Osteocyte (in vitro differentiated cells): Measurements from ENCODE around the gene CCDC73. TPM values are rescaled to one million over a fixed set of nuclear protein-coding genes. Genes with fewer than 3 reads are reported as not detected.

Source experiments
- DNase-seq: peaks from one replicate; pipeline ENCODE4 v3.0.0; 2021; ENCODE audit warnings: mixed read lengths; ENCODE audit not compliant: unreplicated experiment; ENCODE audit errors: extremely low spot score
- H3K27ac Mint-ChIP-seq: one replicate; pipeline ENCODE4 v1.8.0; 2021; ENCODE audit warnings: mild to moderate bottlenecking, mixed read lengths; ENCODE audit not compliant: unreplicated experiment
- H3K27me3 Mint-ChIP-seq: one replicate; pipeline ENCODE4 v1.8.0; 2021; ENCODE audit warnings: mixed read lengths; ENCODE audit not compliant: unreplicated experiment
- H3K36me3 Mint-ChIP-seq: one replicate; pipeline ENCODE4 v1.8.0; 2021; ENCODE audit warnings: mixed read lengths; ENCODE audit not compliant: unreplicated experiment
- H3K4me1 Mint-ChIP-seq: one replicate; pipeline ENCODE4 v1.8.0; 2021; ENCODE audit warnings: mixed read lengths; ENCODE audit not compliant: unreplicated experiment
- H3K4me3 Mint-ChIP-seq: one replicate; pipeline ENCODE4 v1.8.0; 2021; ENCODE audit warnings: mild to moderate bottlenecking, moderate library complexity, mixed read lengths; ENCODE audit not compliant: unreplicated experiment
- H3K9me3 Mint-ChIP-seq: one replicate; pipeline ENCODE4 v1.8.0; 2021; ENCODE audit warnings: mixed read lengths; ENCODE audit not compliant: unreplicated experiment
- CTCF ChIP-seq: fragments of 200-600 bp; sonication (generic); IDR thresholded peaks from 2 replicates; pipeline ENCODE4 v1.5.0; 2021; ENCODE audit warnings: antibody characterized with exemption, mild to moderate bottlenecking, moderate library complexity
- total RNA-seq: library from RNA; stranded (reverse); gene quantifications from 2 replicates; pipeline ENCODE4 v1.2.1, GENCODE V29; 2021

CCDC73 gene
- total RNA-seq, 1 donor from 2014 or later = not detected

DNA sequence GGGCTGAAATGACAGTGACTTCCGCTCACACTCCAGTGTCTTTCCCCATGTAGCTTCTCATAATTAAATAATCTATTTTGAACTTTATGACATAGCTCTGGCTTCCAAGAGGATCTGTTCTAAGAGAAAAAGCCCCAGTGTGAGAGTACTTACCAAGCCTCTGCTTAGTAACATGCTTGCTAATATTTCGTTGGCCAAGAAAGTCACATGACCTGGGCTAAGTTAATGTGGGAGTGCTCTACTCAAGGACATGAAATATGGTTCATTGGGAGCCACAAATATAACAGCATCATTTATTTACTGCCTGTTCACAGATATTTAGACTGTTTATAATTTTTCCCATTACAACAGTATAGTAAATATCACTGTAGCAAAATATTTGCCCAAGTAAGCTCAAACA, 42.5 kb downstream of the CCDC73 start:
- Mint-ChIP-seq H3K27me3 (peaks cover 14% of the 10 kb centered on the region), H3K36me3 (no peaks in the 10 kb centered on the region), H3K4me3 (no peak overlapping the region), H3K27ac (no peak overlapping the region), H3K9me3 (peaks cover 4% of the 10 kb centered on the region), H3K4me1 (no peaks in the 10 kb centered on the region)
- no peak for DNase-seq
- TF ChIP-seq CTCF = no peak

DNA sequence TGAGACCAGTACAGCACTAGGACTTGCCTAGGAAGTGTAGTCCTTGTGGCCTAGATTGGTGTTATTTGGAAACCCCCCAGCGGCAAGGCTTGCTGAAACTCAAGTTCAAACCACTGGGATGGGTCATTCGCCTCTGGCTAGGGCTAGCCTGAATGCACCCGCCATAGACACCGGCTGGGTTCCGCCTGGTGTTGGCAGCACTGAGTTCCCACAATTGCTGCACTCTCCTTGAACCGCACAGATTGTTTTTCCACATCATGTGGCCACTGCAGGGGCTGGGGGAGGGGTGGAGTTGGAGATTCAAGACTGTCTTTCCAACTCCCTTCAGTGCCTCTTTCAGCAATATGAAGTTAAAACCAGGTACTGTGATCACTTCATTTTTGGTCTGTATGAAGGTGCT, 43.1 kb downstream of the CCDC73 start:
- TF ChIP-seq CTCF = no peak
- no peak for DNase-seq
- Mint-ChIP-seq H3K4me3 (no peak overlapping the region), H3K27me3 (peaks cover 14% of the 10 kb centered on the region), H3K9me3 (peaks cover 4% of the 10 kb centered on the region), H3K27ac (no peak overlapping the region), H3K4me1 (no peaks in the 10 kb centered on the region), H3K36me3 (no peaks in the 10 kb centered on the region)

DNA sequence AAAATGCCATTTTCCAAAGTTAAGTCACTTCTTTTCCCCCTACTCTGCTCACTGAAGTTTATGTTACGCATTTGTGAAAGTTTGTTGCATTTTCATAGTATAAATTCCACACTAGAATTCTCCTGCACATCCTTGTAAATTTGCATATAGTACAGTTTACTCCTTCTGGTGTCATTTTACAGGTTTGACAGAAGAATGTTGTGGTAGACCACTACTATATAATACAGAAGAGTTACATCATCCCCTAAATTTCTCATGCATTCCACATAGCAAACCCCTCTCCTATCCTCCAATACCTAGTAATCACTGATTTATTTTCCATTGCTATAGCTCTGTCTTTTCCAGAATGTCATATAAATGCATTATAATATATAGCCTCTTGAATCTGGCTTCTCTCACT, 64.5 kb downstream of the CCDC73 start:
- Mint-ChIP-seq H3K9me3 (peaks cover 5% of the 10 kb centered on the region), H3K4me1 (no peaks in the 10 kb centered on the region), H3K27ac (no peak overlapping the region), H3K36me3 (no peaks in the 10 kb centered on the region), H3K27me3 (no peaks in the 10 kb centered on the region), H3K4me3 (no peak overlapping the region)
- DNase-seq = no peak
- TF ChIP-seq CTCF = no peak

DNA sequence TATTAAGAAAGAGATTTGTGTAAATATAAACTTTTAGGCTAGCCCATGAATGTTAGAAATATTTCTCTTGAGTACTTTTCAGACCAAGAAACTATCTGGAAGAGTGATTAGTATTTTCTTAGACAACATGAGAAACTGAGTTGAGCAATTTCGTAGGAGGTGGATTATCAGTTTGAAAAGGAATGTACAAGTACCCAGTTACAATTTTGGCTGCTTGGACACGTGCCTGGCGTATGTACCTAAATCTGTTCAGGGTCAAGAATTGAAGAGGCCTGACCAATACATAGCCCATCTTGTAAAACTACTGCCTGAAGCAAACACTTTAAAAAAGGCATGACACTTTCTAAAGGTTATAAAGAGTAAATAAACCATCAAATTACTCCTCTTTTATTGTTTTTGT, 71.1 kb downstream of the CCDC73 start:
- no peaks in the 10 kb centered on the region for H3K4me1 Mint-ChIP-seq
- TF ChIP-seq CTCF = no peak
- no peaks in the 10 kb centered on the region for H3K36me3 Mint-ChIP-seq
- no peak overlapping the region for H3K4me3 Mint-ChIP-seq
- DNase-seq = no peak
- H3K27me3 Mint-ChIP-seq = peaks cover 24% of the 10 kb centered on the region
- no peaks in the 10 kb centered on the region for H3K9me3 Mint-ChIP-seq
- no peak overlapping the region for H3K27ac Mint-ChIP-seq

- TF ChIP-seq CTCF = no peak
- no peak overlapping the region for H3K27ac Mint-ChIP-seq
- H3K36me3 Mint-ChIP-seq = no peaks in the 10 kb centered on the region
- no peaks in the 10 kb centered on the region for H3K4me1 Mint-ChIP-seq
- peaks cover 26% of the 10 kb centered on the region for H3K27me3 Mint-ChIP-seq
- H3K9me3 Mint-ChIP-seq = no peaks in the 10 kb centered on the region
- no peak for DNase-seq
- H3K4me3 Mint-ChIP-seq = no peak overlapping the region
Observed at GRCh38 chr11:32722255-32722654, 72.2 kb downstream of the CCDC73 start.
